Suprapubic skin (tissue), 4 donors: ENCODE results near the gene ARHGAP42.

Experiments used
- EP300 ChIP-seq: sonication (generic); formaldehyde crosslinking; IDR thresholded peaks from one replicate; pipeline ENCODE4 v1.6.1; 2017; ENCODE audit warnings: antibody characterized with exemption
- POLR2A ChIP-seq, 2 donors: fragments of 450-650 bp; IDR thresholded peaks; one replicate each; pipeline ENCODE4 v1.6.1; 2017; ENCODE audit warnings: antibody characterized with exemption in 2 of 2, mild to moderate bottlenecking in 2 of 2, moderate library complexity in 2 of 2
- POLR2AphosphoS5 ChIP-seq, 3 donors: sonication (generic); formaldehyde crosslinking; IDR thresholded peaks; one replicate each; pipeline ENCODE4 v1.6.1; 2017; ENCODE audit warnings: antibody characterized with exemption in 3 of 3
- TF ChIP-seq, protein P1 (sequence below), 2 donors: fragments of 200-600 bp in 1 of 2; fragments of 450-650 bp in 1 of 2; sonication (generic) in 1 of 2; IDR thresholded peaks; one replicate each; pipeline ENCODE4 v1.5.1; 2016 to 2019; ENCODE audit warnings: antibody characterized with exemption in 2 of 2, mild to moderate bottlenecking in 1 of 2, moderate library complexity in 1 of 2

DNA sequence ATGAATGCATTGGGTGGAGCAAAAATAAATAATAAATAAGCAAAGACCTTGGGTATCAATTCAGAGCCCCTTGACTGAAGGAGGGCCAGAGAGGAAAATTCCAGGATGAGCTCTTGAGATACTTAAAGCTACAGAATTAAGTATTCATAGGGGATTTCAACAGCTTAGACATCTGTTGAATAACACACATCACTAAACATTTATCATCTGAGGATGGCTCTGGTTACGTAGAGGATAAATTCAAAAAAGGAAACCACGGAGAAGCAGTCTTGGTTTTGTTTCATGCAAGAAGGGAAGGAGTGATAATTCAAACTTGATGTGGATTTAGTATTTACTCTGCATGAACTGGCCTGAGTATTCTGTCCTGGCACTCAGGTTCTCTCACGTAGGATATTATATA, 29.8 kb downstream of the ARHGAP42 start:
- TF ChIP-seq, protein P1, sequence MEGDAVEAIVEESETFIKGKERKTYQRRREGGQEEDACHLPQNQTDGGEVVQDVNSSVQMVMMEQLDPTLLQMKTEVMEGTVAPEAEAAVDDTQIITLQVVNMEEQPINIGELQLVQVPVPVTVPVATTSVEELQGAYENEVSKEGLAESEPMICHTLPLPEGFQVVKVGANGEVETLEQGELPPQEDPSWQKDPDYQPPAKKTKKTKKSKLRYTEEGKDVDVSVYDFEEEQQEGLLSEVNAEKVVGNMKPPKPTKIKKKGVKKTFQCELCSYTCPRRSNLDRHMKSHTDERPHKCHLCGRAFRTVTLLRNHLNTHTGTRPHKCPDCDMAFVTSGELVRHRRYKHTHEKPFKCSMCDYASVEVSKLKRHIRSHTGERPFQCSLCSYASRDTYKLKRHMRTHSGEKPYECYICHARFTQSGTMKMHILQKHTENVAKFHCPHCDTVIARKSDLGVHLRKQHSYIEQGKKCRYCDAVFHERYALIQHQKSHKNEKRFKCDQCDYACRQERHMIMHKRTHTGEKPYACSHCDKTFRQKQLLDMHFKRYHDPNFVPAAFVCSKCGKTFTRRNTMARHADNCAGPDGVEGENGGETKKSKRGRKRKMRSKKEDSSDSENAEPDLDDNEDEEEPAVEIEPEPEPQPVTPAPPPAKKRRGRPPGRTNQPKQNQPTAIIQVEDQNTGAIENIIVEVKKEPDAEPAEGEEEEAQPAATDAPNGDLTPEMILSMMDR (IDR thresholded peaks at IDR 0.05) = no peak
- no peak for TF ChIP-seq POLR2A (IDR thresholded peaks at IDR 0.05)
- TF ChIP-seq EP300 = no peak
- no peak for TF ChIP-seq POLR2AphosphoS5 (IDR thresholded peaks at IDR 0.05)
